ENCODE data around the gene SRP19.
A peak's percentile ranks its signal among the peaks of the same experiment; 100 is the strongest.

The SRP19 gene

DNA sequence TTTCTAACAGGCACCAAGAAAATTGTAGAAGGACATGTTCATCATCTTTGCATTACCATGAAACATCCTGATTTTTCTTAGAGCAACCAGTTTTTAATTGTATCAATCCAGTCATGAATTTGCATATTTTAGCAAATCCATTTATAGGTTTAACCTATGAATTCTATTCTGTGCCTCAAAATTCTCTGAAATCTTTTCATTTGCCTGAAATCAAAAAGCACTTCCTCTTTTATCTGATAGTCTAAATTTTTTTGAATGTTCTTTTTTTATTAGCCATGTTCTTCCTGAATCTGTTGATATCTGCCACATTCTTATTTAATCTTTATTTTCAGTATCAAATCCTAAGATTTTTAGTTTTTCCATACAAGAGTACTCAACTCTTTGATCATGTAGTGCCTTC, 36.9 kb upstream of the SRP19 start:
- TF ChIP-seq, protein P1, sequence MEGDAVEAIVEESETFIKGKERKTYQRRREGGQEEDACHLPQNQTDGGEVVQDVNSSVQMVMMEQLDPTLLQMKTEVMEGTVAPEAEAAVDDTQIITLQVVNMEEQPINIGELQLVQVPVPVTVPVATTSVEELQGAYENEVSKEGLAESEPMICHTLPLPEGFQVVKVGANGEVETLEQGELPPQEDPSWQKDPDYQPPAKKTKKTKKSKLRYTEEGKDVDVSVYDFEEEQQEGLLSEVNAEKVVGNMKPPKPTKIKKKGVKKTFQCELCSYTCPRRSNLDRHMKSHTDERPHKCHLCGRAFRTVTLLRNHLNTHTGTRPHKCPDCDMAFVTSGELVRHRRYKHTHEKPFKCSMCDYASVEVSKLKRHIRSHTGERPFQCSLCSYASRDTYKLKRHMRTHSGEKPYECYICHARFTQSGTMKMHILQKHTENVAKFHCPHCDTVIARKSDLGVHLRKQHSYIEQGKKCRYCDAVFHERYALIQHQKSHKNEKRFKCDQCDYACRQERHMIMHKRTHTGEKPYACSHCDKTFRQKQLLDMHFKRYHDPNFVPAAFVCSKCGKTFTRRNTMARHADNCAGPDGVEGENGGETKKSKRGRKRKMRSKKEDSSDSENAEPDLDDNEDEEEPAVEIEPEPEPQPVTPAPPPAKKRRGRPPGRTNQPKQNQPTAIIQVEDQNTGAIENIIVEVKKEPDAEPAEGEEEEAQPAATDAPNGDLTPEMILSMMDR (conservative IDR thresholded peaks at IDR 0.05), result no peak
- no peak for TF ChIP-seq ZFX (IDR thresholded peaks at IDR 0.05)
- no peak overlapping the region for H3K27ac ChIP-seq

DNA sequence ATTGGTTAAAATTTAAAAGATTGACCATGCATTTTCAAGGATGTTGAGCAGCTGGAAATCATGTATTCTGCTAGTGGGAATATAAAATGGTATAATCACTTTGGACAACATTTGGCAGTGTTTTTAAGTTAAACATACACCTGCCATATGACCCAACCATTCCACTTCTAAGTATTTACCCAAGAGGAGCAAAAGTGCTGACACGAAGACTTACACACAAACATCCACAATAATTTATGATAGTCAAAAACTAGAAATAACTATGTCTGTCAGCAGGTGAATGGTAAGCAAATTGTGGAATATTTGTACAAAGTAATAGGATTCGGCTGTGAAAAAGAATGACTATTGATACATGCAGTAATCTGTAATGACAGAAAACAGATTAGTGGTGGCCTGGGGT, 30.7 kb upstream of the SRP19 start:
- TF ChIP-seq ZFX (IDR thresholded peaks at IDR 0.05), result no peak
- TF ChIP-seq, protein P1 (conservative IDR thresholded peaks at IDR 0.05), result no peak
- H3K27ac ChIP-seq, result no peak overlapping the region

DNA sequence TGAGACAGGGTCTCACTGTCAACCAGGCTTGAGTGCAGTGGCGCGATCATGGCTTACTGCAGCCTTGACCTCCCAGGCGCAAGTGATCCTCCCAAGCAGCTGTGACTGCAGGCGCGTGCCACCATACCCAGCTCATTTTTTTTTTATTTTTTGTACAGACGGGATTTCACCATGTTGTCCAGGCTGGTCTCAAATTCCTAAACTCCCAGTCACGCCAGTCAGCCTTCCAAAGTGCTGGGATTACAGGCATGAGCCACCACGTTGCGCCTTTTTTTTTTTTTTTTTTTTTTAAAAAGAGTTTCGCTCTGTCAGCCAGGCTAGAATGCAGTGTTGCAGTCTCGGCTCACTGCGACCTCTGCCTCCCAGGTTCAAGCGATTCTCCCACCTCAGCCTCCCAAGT, 27.1 kb upstream of the SRP19 start:
- no peak overlapping the region for H3K27ac ChIP-seq

DNA sequence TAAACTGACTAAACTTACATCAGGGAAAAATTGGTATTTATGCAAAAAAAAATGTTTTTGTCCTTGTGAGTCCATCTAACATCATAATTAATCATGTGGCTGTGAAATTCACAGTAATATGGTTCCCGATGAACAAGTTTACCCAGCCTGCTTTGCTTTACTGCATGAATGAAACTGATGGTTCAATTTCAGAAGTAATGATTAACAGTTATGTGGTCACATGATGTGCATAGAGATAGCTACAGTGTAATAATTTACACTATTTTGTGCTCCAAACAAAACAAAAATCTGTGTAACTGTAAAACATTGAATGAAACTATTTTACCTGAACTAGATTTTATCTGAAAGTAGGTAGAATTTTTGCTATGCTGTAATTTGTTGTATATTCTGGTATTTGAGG, 16.6 kb upstream of the SRP19 start:
- no peak for TF ChIP-seq ZFX (IDR thresholded peaks at IDR 0.05)
- TF ChIP-seq, protein P1 (conservative IDR thresholded peaks at IDR 0.05), result no peak
- no peak overlapping the region for H3K27ac ChIP-seq

More for the DNA sequence above, 27.1 kb upstream of the SRP19 start:
- TF ChIP-seq, protein P1 (conservative IDR thresholded peaks at IDR 0.05), result no peak
- TF ChIP-seq ZFX (IDR thresholded peaks at IDR 0.05), result no peak

DNA sequence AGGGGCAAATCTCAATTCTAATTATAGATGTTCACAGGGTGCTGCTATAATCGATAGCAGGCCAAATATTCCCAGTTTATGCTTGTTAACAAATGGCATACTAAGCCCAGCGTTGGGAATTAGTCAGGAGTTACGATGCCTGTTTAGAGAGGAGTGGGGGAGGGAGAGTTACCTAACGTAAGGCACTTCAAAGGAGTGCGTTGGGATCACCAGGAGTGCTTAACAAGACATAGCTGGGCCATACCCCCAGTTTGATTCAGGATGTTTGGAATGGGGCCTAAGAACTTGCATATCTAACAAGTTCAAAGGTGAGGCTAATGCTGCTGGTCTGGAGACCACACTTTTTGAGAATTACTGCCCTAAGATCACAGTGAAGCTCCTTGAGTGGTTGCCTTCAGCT, 14.5 kb upstream of the SRP19 start:
- no peak overlapping the region for H3K27ac ChIP-seq

DNA sequence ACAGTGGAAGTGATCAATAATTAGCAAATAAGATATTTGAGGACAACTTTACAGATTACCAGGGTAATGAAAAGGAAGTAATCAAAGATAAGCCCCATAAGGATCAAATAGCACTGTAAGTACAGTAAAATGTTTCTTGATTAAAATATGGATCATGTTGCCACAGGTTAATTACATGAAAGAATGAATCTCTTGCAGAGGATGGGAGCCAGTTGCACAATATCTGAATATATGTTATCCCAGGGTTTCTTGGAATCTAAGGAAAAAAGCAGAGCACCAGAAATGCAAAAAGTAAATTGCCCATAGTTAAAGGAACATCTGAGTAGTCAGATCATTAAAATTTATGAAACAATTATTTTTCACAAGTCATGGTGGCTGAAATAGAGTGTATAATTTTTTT, 13.8 kb upstream of the SRP19 start:
- no peak overlapping the region for H3K27ac ChIP-seq
- TF ChIP-seq, protein P1 (conservative IDR thresholded peaks at IDR 0.05), result no peak
- TF ChIP-seq ZFX (IDR thresholded peaks at IDR 0.05), result no peak

More for the DNA sequence above, 14.5 kb upstream of the SRP19 start:
- no peak for TF ChIP-seq ZFX (IDR thresholded peaks at IDR 0.05)
- TF ChIP-seq, protein P1 (conservative IDR thresholded peaks at IDR 0.05), result no peak

DNA sequence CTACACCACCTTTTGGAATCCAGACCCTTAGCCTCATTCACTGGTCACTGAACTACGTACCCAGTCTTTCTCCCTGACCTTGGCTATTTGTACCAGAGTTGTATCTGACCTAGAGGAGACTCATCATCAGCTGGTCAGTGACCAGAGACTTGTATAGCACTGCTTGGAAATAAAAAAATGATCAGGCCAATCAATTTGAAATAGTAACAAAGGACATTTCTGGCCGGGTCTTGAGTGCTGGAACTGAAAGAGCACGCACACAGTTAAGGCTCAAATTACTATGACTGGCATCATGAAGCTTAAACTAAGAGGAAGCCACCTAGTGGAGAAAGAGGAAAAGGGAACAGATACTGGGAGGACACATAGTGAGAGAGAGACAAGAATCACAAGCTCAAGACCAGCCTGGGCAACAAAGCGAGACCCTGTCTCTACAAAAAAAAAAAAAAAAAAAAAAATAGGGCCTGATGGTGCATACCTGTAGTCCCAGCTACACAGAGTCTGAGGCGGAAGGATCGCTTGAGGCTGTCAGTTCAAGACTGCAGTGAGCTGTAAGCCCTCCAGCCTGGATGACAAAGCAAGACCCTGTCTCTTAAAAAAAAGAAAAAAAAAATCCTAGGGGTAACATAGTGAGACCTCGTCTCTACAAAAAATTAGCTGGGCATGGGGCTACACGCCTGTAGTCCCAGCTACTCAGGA, 12.8 kb upstream of the SRP19 start:
- no peak overlapping the region for H3K27ac ChIP-seq
- TF ChIP-seq, protein P1 (conservative IDR thresholded peaks at IDR 0.05), result peak; percentile 87
- TF ChIP-seq ZFX (IDR thresholded peaks at IDR 0.05), result no peak
